Vagina (tissue), 2 donors: ENCODE measurements around the gene ZNRF2. TPM values are rescaled to one million over a fixed set of nuclear protein-coding genes. Genes with fewer than 3 reads are reported as not detected.

Source experiments
- DNase-seq, 2 donors: peaks; one replicate each; pipeline ENCODE4 v3.0.0-alpha.2; 2017; ENCODE audit errors: extremely low spot score in 2 of 2
- H3K27ac ChIP-seq: fragments of 200-600 bp; sonication (generic); one replicate; pipeline ENCODE4 v1.5.1; 2019
- H3K27me3 ChIP-seq: fragments of 200-600 bp; sonication (generic); one replicate; pipeline ENCODE4 v1.5.1; 2019
- H3K36me3 ChIP-seq, 2 donors: fragments of 200-600 bp; sonication (generic); one replicate each; pipeline ENCODE4 v1.5.1; 2017 to 2019
- H3K4me1 ChIP-seq: fragments of 200-600 bp; sonication (generic); one replicate; pipeline ENCODE4 v1.5.1; 2019
- H3K4me3 ChIP-seq, 2 donors: fragments of 200-600 bp; sonication (generic); 1 replicate in 1 of 2; 2 replicates in 1 of 2; pipeline ENCODE4 v1.5.1; 2016 to 2019
- H3K9me3 ChIP-seq: fragments of 200-600 bp; sonication (generic); one replicate; pipeline ENCODE4 v1.5.1; 2019
- CTCF ChIP-seq, 3 experiments: fragments of 450-650 bp in 2 of 3; fragments of 200-600 bp in 1 of 3; sonication (generic) in 1 of 3; IDR thresholded peaks; one replicate each; pipeline ENCODE4 v1.5.1; 2017 to 2019; ENCODE audit warnings: antibody characterized with exemption in 3 of 3, mild to moderate bottlenecking in 2 of 3, moderate library complexity in 2 of 3
- POLR2A ChIP-seq, 2 donors: fragments of 450-650 bp; IDR thresholded peaks; one replicate each; pipeline ENCODE4 v1.6.1; 2017; ENCODE audit warnings: antibody characterized with exemption in 2 of 2, mild to moderate bottlenecking in 2 of 2, moderate library complexity in 2 of 2
- POLR2AphosphoS5 ChIP-seq, 2 donors: sonication (generic); formaldehyde crosslinking; IDR thresholded peaks; one replicate each; pipeline ENCODE4 v1.9.0; 2017; ENCODE audit warnings: antibody characterized with exemption in 2 of 2, mild to moderate bottlenecking in 2 of 2, low read depth in 1 of 2; ENCODE audit not compliant: insufficient read depth in 1 of 2
- intact Hi-C: fragments of 100-400 bp; cut with DNase I; formaldehyde crosslinking; loops from one replicate; pipeline ENCODE4 v1.15.1; 2023
- total RNA-seq: library from RNA; depleted of rRNA; stranded (reverse); fragments of >200 nt; gene quantifications from one replicate; pipeline ENCODE4 v1.2.3, GENCODE V29; 2016

The ZNRF2 gene
- total RNA-seq, 1 donor from 2014 or later: 21.9 TPM

- Histone ChIP-seq H3K36me3 (no peaks in the 10 kb centered on the region), H3K4me1 (peaks cover 30% of the 10 kb centered on the region), H3K27ac (no peak overlapping the region), H3K27me3 (no peaks in the 10 kb centered on the region), H3K4me3 (no peak overlapping the region), H3K9me3 (no peaks in the 10 kb centered on the region)
- no peak for DNase-seq
- TF ChIP-seq POLR2A (IDR thresholded peaks at IDR 0.05) (no peak), POLR2AphosphoS5 (IDR thresholded peaks at IDR 0.05; ENCODE audit: insufficient read depth in 1 of 2, low read depth in 1 of 2) (peak in 1 of 2 donors; percentile 28)
- intact Hi-C loops: no loop called here
Measured at GRCh38 chr7:30301751-30302150, 17.4 kb downstream of the ZNRF2 start.

- Histone ChIP-seq H3K4me1 (peaks cover 30% of the 10 kb centered on the region), H3K27ac (no peak overlapping the region), H3K36me3 (no peaks in the 10 kb centered on the region), H3K27me3 (no peaks in the 10 kb centered on the region), H3K9me3 (no peaks in the 10 kb centered on the region), H3K4me3 (no peak overlapping the region)
- no peak for DNase-seq
- intact Hi-C loops: no loop called here
- TF ChIP-seq CTCF (IDR thresholded peaks at IDR 0.05) (no peak), POLR2AphosphoS5 (IDR thresholded peaks at IDR 0.05; ENCODE audit: insufficient read depth in 1 of 2, low read depth in 1 of 2) (no peak), POLR2A (IDR thresholded peaks at IDR 0.05) (no peak)
Measured at GRCh38 chr7:30302656-30303311, 18.4 kb downstream of the ZNRF2 start.

- no peak overlapping the region for H3K27ac ChIP-seq
- intact Hi-C loops: no loop called here
- no peak for TF ChIP-seq POLR2AphosphoS5 (IDR thresholded peaks at IDR 0.05; ENCODE audit: insufficient read depth in 1 of 2, low read depth in 1 of 2)
- no peaks in the 10 kb centered on the region for H3K27me3 ChIP-seq
- no peaks in the 10 kb centered on the region for H3K36me3 ChIP-seq
- no peaks in the 10 kb centered on the region for H3K9me3 ChIP-seq
- H3K4me3 ChIP-seq: no peak overlapping the region
- DNase-seq: no peak
- peaks cover 29% of the 10 kb centered on the region for H3K4me1 ChIP-seq
Measured at GRCh38 chr7:30303312-30304039, 19.1 kb downstream of the ZNRF2 start.

GRCh38 chr7:30304177-30304884 is 19.9 kb downstream of the ZNRF2 start:
- no peaks in the 10 kb centered on the region for H3K27me3 ChIP-seq
- no peak for DNase-seq
- no peak overlapping the region for H3K27ac ChIP-seq
- H3K36me3 ChIP-seq: no peaks in the 10 kb centered on the region
- H3K9me3 ChIP-seq: no peaks in the 10 kb centered on the region
- H3K4me3 ChIP-seq: no peak overlapping the region
- intact Hi-C loops: no loop called here
- H3K4me1 ChIP-seq: peaks cover 29% of the 10 kb centered on the region
- TF ChIP-seq POLR2A (IDR thresholded peaks at IDR 0.05): no peak
- TF ChIP-seq CTCF (IDR thresholded peaks at IDR 0.05): no peak

GRCh38 chr7:30306976-30307375 is 22.6 kb downstream of the ZNRF2 start:
- Histone ChIP-seq H3K27ac (no peak overlapping the region), H3K4me1 (peaks cover 36% of the 10 kb centered on the region), H3K27me3 (no peaks in the 10 kb centered on the region), H3K9me3 (no peaks in the 10 kb centered on the region), H3K4me3 (no peak overlapping the region), H3K36me3 (no peaks in the 10 kb centered on the region)
- no peak for DNase-seq
- intact Hi-C loops: no loop called here
- TF ChIP-seq POLR2AphosphoS5 (IDR thresholded peaks at IDR 0.05; ENCODE audit: insufficient read depth in 1 of 2, low read depth in 1 of 2): no peak
- no peak for TF ChIP-seq CTCF (IDR thresholded peaks at IDR 0.05)
- TF ChIP-seq POLR2A (IDR thresholded peaks at IDR 0.05): no peak
